Occipital lobe (tissue), 3 donors: Measurements from ENCODE around the gene CLASP1. TPM values are rescaled to one million over a fixed set of nuclear protein-coding genes. Genes with fewer than 3 reads are reported as not detected.
A peak's percentile ranks its signal among the peaks of the same experiment; 100 is the strongest.

ENCODE experiments used
- DNase-seq: peaks from one replicate; lab custom pipeline; 2025; lab: John Stamatoyannopoulos, UW
- small RNA-seq: library from RNA; depleted of rRNA; stranded (forward); fragments of <200 nt; gene quantifications from one replicate; pipeline ENCODE3, GENCODE V24; 2014
- total RNA-seq: library from RNA; depleted of rRNA; stranded (reverse); fragments of >200 nt; gene quantifications from one replicate; pipeline ENCODE4 v1.2.3, GENCODE V29; 2014

Gene CLASP1
- total RNA-seq, 1 donor from 2014 or later = 215 TPM

GRCh38 chr2:121288454-121289231 is 360.6 kb downstream of the CLASP1 start:
- no peak for DNase-seq

- DNase-seq = no peak
These were observed 361.3 kb downstream of the CLASP1 start for GRCh38 chr2:121287956-121288355.

Small RNA genes within 50 kb of the gene (small RNA-seq; reads per million reads assigned to genes)
- gene RF00019 (not detected), gene RNU4ATAC (1,227 reads per million, percentile 99 among the genes with 10 or more reads in this experiment)

Other genes starting within 250 kb of the CLASP1 start
- under 0.01 TPM for gene RNU4ATAC, start 118.6 kb downstream of the CLASP1 start, total RNA-seq
- 51.6 TPM for gene NIFK, start 87.4 kb upstream of the CLASP1 start, total RNA-seq
- gene TSN, start 106.2 kb upstream of the CLASP1 start, total RNA-seq = 78.3 TPM